ENCODE measurements around the gene NCAPD2.

The NCAPD2 gene

GRCh38 chr12:6461401-6462233 lies 32.3 kb upstream of the NCAPD2 start:
- Histone ChIP-seq H3K4me3 (no peak overlapping the region), H3K27ac (peak overlapping the region in 1 of 2 donors; percentile 27)
- TF ChIP-seq CTCF (IDR thresholded peaks at IDR 0.05), result no peak
- DNase-seq (ENCODE audit: low spot score), result no peak

- H3K4me3 ChIP-seq, result no peak overlapping the region
- TF ChIP-seq CTCF (IDR thresholded peaks at IDR 0.05), result no peak
- peak overlapping the region in 1 of 2 donors; percentile 20 for H3K27ac ChIP-seq
- no peak for DNase-seq (ENCODE audit: low spot score)
Observed at GRCh38 chr12:6462234-6462995, 31.5 kb upstream of the NCAPD2 start.

- no peak for TF ChIP-seq CTCF (IDR thresholded peaks at IDR 0.05)
- H3K27ac ChIP-seq, result peak overlapping the region in 1 of 2 donors; percentile 43
- H3K4me3 ChIP-seq, result no peak overlapping the region
- DNase-seq (ENCODE audit: low spot score), result no peak
Observed at GRCh38 chr12:6463216-6463615, 30.7 kb upstream of the NCAPD2 start.

GRCh38 chr12:6463858-6464257 lies 30.0 kb upstream of the NCAPD2 start:
- no peak for DNase-seq (ENCODE audit: low spot score)
- no peak for TF ChIP-seq CTCF (IDR thresholded peaks at IDR 0.05)
- Histone ChIP-seq H3K27ac (peak overlapping the region in 1 of 2 donors; percentile 17), H3K4me3 (no peak overlapping the region)

GRCh38 chr12:6464531-6464930 lies 29.4 kb upstream of the NCAPD2 start:
- no peak for TF ChIP-seq CTCF (IDR thresholded peaks at IDR 0.05)
- no peak for DNase-seq (ENCODE audit: low spot score)
- Histone ChIP-seq H3K27ac (no peak overlapping the region), H3K4me3 (no peak overlapping the region)

GRCh38 chr12:6465467-6466183 lies 28.3 kb upstream of the NCAPD2 start:
- DNase-seq (ENCODE audit: low spot score), result no peak
- TF ChIP-seq CTCF (IDR thresholded peaks at IDR 0.05), result peak; percentile 72
- H3K27ac ChIP-seq, result no peak overlapping the region
- no peak overlapping the region for H3K4me3 ChIP-seq
